ENCODE measurements around the gene ACBD4. TPM values are rescaled to one million over a fixed set of nuclear protein-coding genes. Genes with fewer than 3 reads are reported as not detected.

ACBD4 gene
- total and polyA plus RNA-seq, 2 of the 13 experiments (the other 11 are each of a cell fraction or from before 2014, with no cell fraction given) = 16.1 to 26.9 TPM

- TF ChIP-seq MYC (CRISPR knock-in tag; IDR thresholded peaks at IDR 0.05; ENCODE audit: borderline replicate concordance) (peak; percentile 89), RAD51 (IDR thresholded peaks at IDR 0.05; ENCODE audit: borderline replicate concordance) (no peak), FUBP1 (CRISPR knock-in tag; IDR thresholded peaks at IDR 0.05; ENCODE audit: borderline replicate concordance) (no peak), PLSCR1 (CRISPR knock-in tag; IDR thresholded peaks at IDR 0.05; ENCODE audit: borderline replicate concordance) (no peak; the same call in 1 of the 2 replicates), MED13 (CRISPR knock-in tag; IDR thresholded peaks at IDR 0.05) (peak; percentile 70; the same call in 1 of the 2 replicates), ZNF784 (CRISPR knock-in tag; IDR thresholded peaks at IDR 0.05; ENCODE audit: borderline replicate concordance) (peak; percentile 11; the same call in 1 of the 2 replicates), ZNF460 (CRISPR knock-in tag; IDR thresholded peaks at IDR 0.05; ENCODE audit: borderline replicate concordance) (peak; percentile 84), MEIS2 (CRISPR knock-in tag; IDR thresholded peaks at IDR 0.05) (peak; percentile 80), MBD4 (IDR thresholded peaks at IDR 0.05; ENCODE audit: borderline replicate concordance, low read length) (no peak), ZNF24 (IDR thresholded peaks at IDR 0.05) (no peak), CCAR2 (optimal IDR thresholded peaks at IDR 0.05; ENCODE audit: low read depth, low read length) (peak; percentile 11), ZNF263 (CRISPR knock-in tag; IDR thresholded peaks at IDR 0.05) (no peak), ZNF17 (CRISPR knock-in tag; IDR thresholded peaks at IDR 0.05) (no peak), GZF1 (CRISPR knock-in tag; IDR thresholded peaks at IDR 0.05) (peak; percentile 93), MEIS1 (CRISPR knock-in tag; IDR thresholded peaks at IDR 0.05; ENCODE audit: borderline replicate concordance) (no peak; the same call in 1 of the 2 replicates), MAFK (conservative IDR thresholded peaks at IDR 0.05 in 1 of 2, IDR thresholded peaks at IDR 0.05 in 1 of 2; ENCODE audit: low read length in 2 of 2) (no peak), BATF2 (CRISPR knock-in tag; IDR thresholded peaks at IDR 0.05) (no peak), ZMYM4 (CRISPR knock-in tag; IDR thresholded peaks at IDR 0.05) (no peak), POLR2AphosphoS2 (IDR thresholded peaks at IDR 0.05; ENCODE audit: low read depth, low read length) (no peak; the same call in 1 of the 2 replicates), ZNF670 (CRISPR knock-in tag; IDR thresholded peaks at IDR 0.05; ENCODE audit: borderline replicate concordance) (no peak; the same call in 1 of the 2 replicates), SNAI1 (CRISPR knock-in tag; IDR thresholded peaks at IDR 0.05; ENCODE audit: borderline replicate concordance) (0 out of 2 replicates have a peak, but pooled peaks have one; percentile 49)
Measured at GRCh38 chr17:45160447-45161287, 25.2 kb downstream of the ACBD4 start (continued).
